Psoas muscle (tissue), 8 donors: ENCODE data around the gene IGSF6. TPM values are rescaled to one million over a fixed set of nuclear protein-coding genes. Genes with fewer than 3 reads are reported as not detected.

Experiments
- ATAC-seq, 4 donors: fragments of 200-7000 bp; cut with Tn5 transposase; one replicate each; pipeline ENCODE4 v1.9.1; 2020; ENCODE audit warnings: moderate library complexity in 3 of 4, mild to moderate bottlenecking in 2 of 4
- DNase-seq, 2 donors: peaks; one replicate each; pipeline ENCODE4 v3.0.0-alpha.2; 2020
- H3K27ac ChIP-seq: fragments of 200-600 bp; one replicate; pipeline ENCODE4 v1.8.0; 2022
- H3K27me3 ChIP-seq, 3 donors: fragments of 200-600 bp in 1 of 3; one replicate each; pipeline versions ENCODE4 v1.6.1 to v1.8.0; 2013 to 2022; ENCODE audit warnings: low read length in 2 of 3, mild to moderate bottlenecking in 2 of 3, moderate library complexity in 1 of 3; ENCODE audit not compliant: insufficient read depth in 3 of 3
- H3K36me3 ChIP-seq, 2 donors: fragments of 200-600 bp in 1 of 2; one replicate each; pipeline versions ENCODE4 v1.6.1 to v1.8.0; 2013 to 2022; ENCODE audit warnings: low read depth in 1 of 2, mild to moderate bottlenecking in 1 of 2, moderate library complexity in 1 of 2; ENCODE audit not compliant: insufficient read depth in 1 of 2
- H3K4me1 ChIP-seq: fragments of 200-600 bp; one replicate; pipeline ENCODE4 v1.8.0; 2022
- H3K4me3 ChIP-seq: fragments of 200-600 bp; one replicate; pipeline ENCODE4 v1.8.0; 2022; ENCODE audit warnings: mild to moderate bottlenecking
- H3K9me3 ChIP-seq: fragments of 200-600 bp; one replicate; pipeline ENCODE4 v1.8.0; 2022
- WGBS, 3 donors: extraction: QIAGEN DNeasy Blood & Tissue Kit; methylation state at CpG; one replicate each; pipeline versions ENCODE4 v1.1.6 to v1.1.7; 2013; 5-methylcytosine and 5-hydroxymethylcytosine counted together
- intact Hi-C, 2 donors: fragments of 100-400 bp; cut with DNase I; formaldehyde crosslinking; loops; one replicate each; pipeline versions ENCODE4 v1.11.0 to v1.14.2; 2022
- long read RNA-seq, 2 donors: library from polyadenylated mRNA; unstranded; transcript quantifications; one replicate each; pipeline ENCODE4 v2.0.0, GENCODE V29; 2021
- polyA plus RNA-seq, 3 donors: library from polyadenylated mRNA; stranded (reverse); fragments of 200-250 nt; gene quantifications; one replicate each; pipeline ENCODE4 v1.2.3, GENCODE V29; 2013
- total RNA-seq, 4 donors: library from RNA; stranded (reverse); fragmentation: NEBNext Ultra II Directional in 2 of 4; extraction: Animal tissue kit (Norgen Biotek cat#: 25700) in 2 of 4; gene quantifications; one replicate each; pipeline versions ENCODE4 v1.2.1 to v1.2.4, GENCODE V29; 2021 to 2023
- TF ChIP-seq, protein P1 (sequence below): fragments of 200-600 bp; IDR thresholded peaks from one replicate; pipeline ENCODE4 v1.8.0; 2022; ENCODE audit warnings: antibody characterized with exemption
- donor health status: healthy with polysubstance abuse.
- donor health status: DM: no; HTN: no; CAD: no; lungs with moderate emphysema.
- donor health status: Bipolar disorder and iron deficiency.
- donor health status: healthy.
- donor health status: DM: yes; HTN: yes; CAD: no.
- donor health status: DM: no; HTN: no; CAD: no.
- donor health status: DM: no; HTN: no; CAD: no.
- donor health status: DM: yes; HTN: yes; CAD: no.

IGSF6 gene, protein sequence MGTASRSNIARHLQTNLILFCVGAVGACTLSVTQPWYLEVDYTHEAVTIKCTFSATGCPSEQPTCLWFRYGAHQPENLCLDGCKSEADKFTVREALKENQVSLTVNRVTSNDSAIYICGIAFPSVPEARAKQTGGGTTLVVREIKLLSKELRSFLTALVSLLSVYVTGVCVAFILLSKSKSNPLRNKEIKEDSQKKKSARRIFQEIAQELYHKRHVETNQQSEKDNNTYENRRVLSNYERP
- 1 to 10 TPM; 1.4 to 3.0 (median 1.6) TPM for total RNA-seq
- polyA plus RNA-seq = under 1 TPM; 0.15 to 0.23 (median 0.17) TPM
- long read RNA-seq, donor 1, partial matches to known transcripts = 0 of 2 reads
- long read RNA-seq, donor 1, other reads (novel, unspliced or antisense) = 2 of 2 reads
- long read RNA-seq, donor 2 = 0 reads

DNA sequence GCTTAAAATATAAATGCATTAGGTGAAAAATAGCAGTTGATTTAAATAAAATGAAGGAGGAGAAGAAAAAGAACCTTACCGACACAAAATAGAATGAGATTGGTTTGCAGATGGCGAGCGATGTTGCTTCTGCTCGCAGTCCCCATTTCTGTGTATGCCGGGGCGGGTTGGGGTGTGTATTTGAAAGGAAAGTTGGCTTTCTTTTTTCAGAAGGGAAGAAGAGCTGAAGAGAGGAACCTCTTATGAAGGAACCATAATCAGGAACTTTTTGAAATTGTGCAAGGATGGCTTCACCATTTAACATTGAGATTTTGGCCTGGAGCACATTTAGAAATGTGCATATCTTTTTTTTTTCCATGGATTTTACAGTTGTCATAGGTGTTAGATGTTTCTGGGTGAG lies at the start of gene IGSF6:
Gene IGSF6, minus strand, starts transcription at position 156 of the 400 bp plus-strand sequence. Its CDS starts 10 bp downstream, at position 146.
- H3K4me1 ChIP-seq = peaks cover 2% of the 10 kb centered on the region
- DNase-seq (no peak), ATAC-seq (no peak)
- H3K9me3 ChIP-seq = no peaks in the 10 kb centered on the region
- TF ChIP-seq, protein P1, sequence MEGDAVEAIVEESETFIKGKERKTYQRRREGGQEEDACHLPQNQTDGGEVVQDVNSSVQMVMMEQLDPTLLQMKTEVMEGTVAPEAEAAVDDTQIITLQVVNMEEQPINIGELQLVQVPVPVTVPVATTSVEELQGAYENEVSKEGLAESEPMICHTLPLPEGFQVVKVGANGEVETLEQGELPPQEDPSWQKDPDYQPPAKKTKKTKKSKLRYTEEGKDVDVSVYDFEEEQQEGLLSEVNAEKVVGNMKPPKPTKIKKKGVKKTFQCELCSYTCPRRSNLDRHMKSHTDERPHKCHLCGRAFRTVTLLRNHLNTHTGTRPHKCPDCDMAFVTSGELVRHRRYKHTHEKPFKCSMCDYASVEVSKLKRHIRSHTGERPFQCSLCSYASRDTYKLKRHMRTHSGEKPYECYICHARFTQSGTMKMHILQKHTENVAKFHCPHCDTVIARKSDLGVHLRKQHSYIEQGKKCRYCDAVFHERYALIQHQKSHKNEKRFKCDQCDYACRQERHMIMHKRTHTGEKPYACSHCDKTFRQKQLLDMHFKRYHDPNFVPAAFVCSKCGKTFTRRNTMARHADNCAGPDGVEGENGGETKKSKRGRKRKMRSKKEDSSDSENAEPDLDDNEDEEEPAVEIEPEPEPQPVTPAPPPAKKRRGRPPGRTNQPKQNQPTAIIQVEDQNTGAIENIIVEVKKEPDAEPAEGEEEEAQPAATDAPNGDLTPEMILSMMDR = no peak
- 94 to 96% (median 94%) methylated on average over 6 of the region's 6 CpGs for WGBS, 3 donors
- intact Hi-C loops = no loop called here
- H3K36me3 ChIP-seq = peaks cover 6 to 22% of the 10 kb centered on the region in 2 donors
- H3K4me3 ChIP-seq = peak within 1 kb of the TSS; percentile 27
- H3K27me3 ChIP-seq = no peaks in the 10 kb centered on the region
- no peak within 1 kb of the TSS for H3K27ac ChIP-seq

DNA sequence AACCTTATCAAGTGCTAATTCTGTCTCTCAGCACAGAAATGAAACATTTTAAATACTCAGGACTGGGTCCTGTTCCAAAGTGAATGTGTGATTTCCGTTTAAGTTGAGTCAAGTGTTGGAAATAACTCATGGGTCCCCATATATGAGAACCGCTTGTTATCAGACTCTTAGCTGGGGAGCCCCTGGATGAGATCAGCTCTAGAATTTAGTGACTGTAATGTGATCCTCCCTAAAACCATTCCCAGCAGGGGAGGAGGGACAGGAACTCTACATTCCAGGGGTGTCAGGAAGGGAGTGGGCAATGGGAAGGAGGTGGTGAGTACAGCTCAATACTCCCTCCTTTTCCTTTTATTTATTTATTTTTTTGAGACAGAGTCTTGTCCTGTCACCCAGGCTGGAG lies 48.9 kb upstream of the IGSF6 start:
- H3K27me3 ChIP-seq = no peaks in the 10 kb centered on the region
- intact Hi-C loops = no loop called here
- ATAC-seq = no peak

DNA sequence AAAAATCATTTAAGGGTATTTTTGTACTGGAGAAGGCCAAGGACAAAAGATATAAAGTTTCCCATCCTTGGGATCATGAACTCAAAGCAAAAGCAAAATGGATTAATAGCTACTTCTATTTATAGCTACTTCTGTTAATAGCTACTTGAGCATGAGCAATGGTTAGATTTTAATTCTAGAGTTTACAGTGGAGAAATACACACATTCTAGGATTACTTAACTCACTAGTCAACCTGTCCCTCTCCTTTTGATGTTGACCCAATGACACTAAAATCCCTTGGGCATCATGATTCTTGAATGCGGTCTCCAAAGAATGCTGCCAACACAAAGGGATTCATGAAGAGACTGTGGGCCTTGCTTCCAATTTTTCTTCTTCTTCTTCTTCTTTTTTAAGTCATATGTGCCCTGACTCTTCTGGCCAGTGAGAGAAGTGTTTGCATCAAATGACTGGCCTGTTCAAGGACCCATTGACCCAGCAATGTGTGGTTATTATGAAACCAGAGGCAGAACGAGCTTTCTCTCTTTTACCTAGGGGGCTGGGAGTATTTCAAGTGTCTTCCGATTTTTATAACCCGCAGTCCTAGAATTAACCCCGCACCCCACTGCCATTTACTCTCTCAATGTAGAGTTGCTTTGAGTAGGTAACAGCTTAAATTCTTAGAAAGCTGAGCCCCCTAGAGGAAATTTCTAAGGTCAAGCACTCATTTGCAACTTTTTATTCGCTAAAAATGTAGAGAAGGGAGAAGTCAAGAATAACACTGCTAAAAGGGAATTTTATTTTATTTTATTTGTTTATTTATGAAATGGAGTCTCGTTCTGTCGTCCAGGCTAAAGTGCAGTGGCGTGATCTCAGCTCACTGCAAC lies 46.0 kb upstream of the IGSF6 start:
- Histone ChIP-seq H3K4me1 (peaks cover 2% of the 10 kb centered on the region), H3K4me3 (no peak overlapping the region), H3K27ac (no peak overlapping the region), H3K9me3 (no peaks in the 10 kb centered on the region), H3K27me3 (no peaks in the 10 kb centered on the region), H3K36me3 (no peaks in the 10 kb centered on the region)
- WGBS, 3 donors = 63 to 69% (median 65%) methylated on average over 9 of the region's 9 CpGs
- intact Hi-C loops = no loop called here
- DNase-seq (no peak), ATAC-seq (no peak)
- TF ChIP-seq, protein P1 = no peak

More for the DNA sequence above, 48.9 kb upstream of the IGSF6 start:
- 16 to 63% (median 23%) methylated on average over 2 of the region's 2 CpGs for WGBS, 3 donors
- Histone ChIP-seq H3K4me3 (no peak overlapping the region), H3K9me3 (no peaks in the 10 kb centered on the region), H3K27ac (no peak overlapping the region), H3K4me1 (peaks cover 2% of the 10 kb centered on the region), H3K36me3 (no peaks in the 10 kb centered on the region)
- TF ChIP-seq, protein P1 = no peak
- DNase-seq = no peak

DNA sequence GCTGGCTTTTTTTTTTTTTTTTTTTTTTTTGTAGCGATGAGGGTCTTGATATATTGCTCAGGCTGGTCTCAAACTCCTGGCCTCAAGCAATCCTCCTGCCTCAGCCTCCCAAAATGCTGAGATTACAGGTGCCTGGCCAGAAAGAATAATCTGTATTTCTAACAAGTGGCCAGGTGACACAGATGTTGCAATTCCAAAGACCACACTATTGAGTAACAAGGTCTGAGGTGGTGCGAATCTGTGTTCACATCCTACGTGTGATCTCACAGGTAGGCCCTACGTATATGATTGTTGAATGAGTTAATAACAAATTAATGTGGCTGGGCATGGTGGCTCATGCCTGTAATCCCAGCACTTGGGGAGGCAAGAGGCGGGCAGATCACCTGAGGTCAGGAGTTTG lies 44.6 kb upstream of the IGSF6 start:
- intact Hi-C loops = no loop called here
- Histone ChIP-seq H3K9me3 (no peaks in the 10 kb centered on the region), H3K4me3 (no peak overlapping the region), H3K27me3 (no peaks in the 10 kb centered on the region), H3K27ac (no peak overlapping the region), H3K4me1 (peaks cover 2% of the 10 kb centered on the region), H3K36me3 (no peaks in the 10 kb centered on the region)
- 90 to 93% (median 93%) methylated on average over 5 of the region's 5 CpGs for WGBS, 3 donors
- TF ChIP-seq, protein P1 = no peak
- ATAC-seq = no peak
- DNase-seq = no peak
